Bone marrow (tissue), 2 donors: ENCODE data around the gene AKR1D1.

Source experiments
- DNase-seq, 2 donors: peaks; one replicate each; lab custom pipeline; 2025; lab: John Stamatoyannopoulos, UW

Gene AKR1D1

DNA sequence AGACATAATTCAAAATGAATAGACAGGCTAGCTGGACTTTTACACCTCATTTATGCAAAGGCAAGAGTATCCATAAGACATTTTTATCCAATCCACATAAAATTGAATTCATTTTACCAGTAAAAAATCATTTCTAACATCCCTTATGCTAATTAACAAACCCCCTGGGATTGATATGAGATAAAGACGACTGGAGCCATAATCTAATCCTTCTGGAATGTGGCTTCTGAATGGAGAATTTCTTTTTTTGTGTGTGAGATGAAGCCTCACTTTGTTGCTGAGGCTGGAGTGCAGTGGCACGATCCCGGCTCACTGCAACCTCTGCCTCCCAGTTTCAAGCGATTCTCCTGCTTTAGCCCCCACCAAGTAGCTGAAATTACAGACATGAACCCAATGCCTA, 90.4 kb downstream of the AKR1D1 start:
- DNase-seq: no peak

DNA sequence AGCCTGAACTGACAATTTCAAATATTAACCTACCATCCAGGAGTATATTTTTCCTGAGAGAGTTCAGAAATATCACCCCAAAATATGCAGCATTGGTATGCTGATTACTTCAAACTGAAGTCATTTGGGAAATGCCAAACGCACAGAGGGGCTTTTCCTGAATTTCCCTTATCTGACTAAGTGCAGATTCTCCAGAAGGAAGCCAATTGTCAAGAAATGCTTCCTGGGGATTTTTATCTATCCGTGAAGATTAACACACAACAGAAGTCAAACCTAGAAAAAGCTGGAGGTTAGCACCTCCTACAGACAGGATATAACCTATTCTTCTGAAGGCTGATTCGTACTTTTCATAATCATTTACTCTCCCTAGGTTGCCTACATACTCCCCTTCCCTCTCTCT, 91.0 kb downstream of the AKR1D1 start:
- DNase-seq: no peak

DNA sequence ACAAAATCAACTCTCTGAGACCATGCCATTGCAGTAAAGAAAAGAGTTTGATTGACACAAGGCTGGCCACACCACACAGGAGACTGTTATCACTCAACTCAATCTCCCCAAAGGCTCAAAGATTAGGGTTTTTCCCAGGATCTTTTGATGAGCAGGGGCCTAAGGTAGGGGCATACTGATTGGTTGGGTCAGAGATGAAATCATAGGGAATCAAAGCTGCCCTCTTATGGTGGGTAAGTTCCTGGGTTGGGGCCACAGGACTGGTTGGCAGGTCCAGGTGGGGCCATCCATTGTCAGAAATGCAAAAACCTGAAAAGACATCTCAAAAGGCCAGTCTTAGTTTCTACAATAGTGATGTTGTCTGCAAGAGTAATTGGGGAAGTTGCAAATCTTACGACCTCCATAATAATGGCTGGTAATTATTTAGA, 91.6 kb downstream of the AKR1D1 start:
- DNase-seq: no peak
